HG03135 (cell line): ENCODE measurements around the gene LINGO4.
A peak's percentile ranks its signal among the peaks of the same experiment; 100 is the strongest.

Source experiments
- ATAC-seq: cut with Tn5 transposase; IDR thresholded peaks from one replicate; pipeline ENCODE4 v1.9.1; 2021; ENCODE audit warnings: mild to moderate bottlenecking, moderate library complexity; ENCODE audit not compliant: unreplicated experiment

The LINGO4 gene

GRCh38 chr1:151814426-151814825 lies 9.2 kb upstream of the LINGO4 start:
- no peak for ATAC-seq

- ATAC-seq, result no peak
Measured at GRCh38 chr1:151813271-151813977, 8.2 kb upstream of the LINGO4 start.

GRCh38 chr1:151811181-151811580 lies 6.0 kb upstream of the LINGO4 start:
- ATAC-seq, result no peak

GRCh38 chr1:151809985-151810556 lies 4.9 kb upstream of the LINGO4 start:
- no peak for ATAC-seq

- no peak for ATAC-seq
Measured at GRCh38 chr1:151809290-151809984, 4.2 kb upstream of the LINGO4 start.

- no peak for ATAC-seq
Measured at GRCh38 chr1:151807766-151808165, 2.5 kb upstream of the LINGO4 start.

GRCh38 chr1:151807131-151807530 lies 1.9 kb upstream of the LINGO4 start:
- no peak for ATAC-seq

- no peak for ATAC-seq
Measured at GRCh38 chr1:151806170-151806569, 951 bp upstream of the LINGO4 start.

GRCh38 chr1:151803915-151804314 lies 1.3 kb downstream of the LINGO4 start:
- ATAC-seq, result no peak

- ATAC-seq, result no peak
Measured at GRCh38 chr1:151803164-151803563, 2.1 kb downstream of the LINGO4 start.

GRCh38 chr1:151802372-151802771 lies 2.8 kb downstream of the LINGO4 start:
- no peak for ATAC-seq

- no peak for ATAC-seq
Measured at GRCh38 chr1:151801846-151802245, 3.4 kb downstream of the LINGO4 start.

GRCh38 chr1:151801310-151801820 lies 3.9 kb downstream of the LINGO4 start:
- no peak for ATAC-seq

GRCh38 chr1:151800830-151801229 lies 4.4 kb downstream of the LINGO4 start:
- no peak for ATAC-seq

- no peak for ATAC-seq
Measured at GRCh38 chr1:151799179-151800022, 5.8 kb downstream of the LINGO4 start.

GRCh38 chr1:151798571-151798970 lies 6.6 kb downstream of the LINGO4 start:
- no peak for ATAC-seq

- no peak for ATAC-seq
Measured at GRCh38 chr1:151790940-151791651, 14.1 kb downstream of the LINGO4 start.

GRCh38 chr1:151790071-151790939 lies 14.9 kb downstream of the LINGO4 start, which contains the start of gene TDRKH:
Gene TDRKH (minus strand): TSS chr1:151790500. CDS start chr1:151783022, 7,478 bp downstream.
- ATAC-seq, result peak; percentile 97

GRCh38 chr1:151787689-151788088 lies 17.5 kb downstream of the LINGO4 start:
- no peak for ATAC-seq
